Measurements from ENCODE around the gene EMILIN2.
A peak's percentile ranks its signal among the peaks of the same experiment; 100 is the strongest.

EMILIN2 gene

DNA sequence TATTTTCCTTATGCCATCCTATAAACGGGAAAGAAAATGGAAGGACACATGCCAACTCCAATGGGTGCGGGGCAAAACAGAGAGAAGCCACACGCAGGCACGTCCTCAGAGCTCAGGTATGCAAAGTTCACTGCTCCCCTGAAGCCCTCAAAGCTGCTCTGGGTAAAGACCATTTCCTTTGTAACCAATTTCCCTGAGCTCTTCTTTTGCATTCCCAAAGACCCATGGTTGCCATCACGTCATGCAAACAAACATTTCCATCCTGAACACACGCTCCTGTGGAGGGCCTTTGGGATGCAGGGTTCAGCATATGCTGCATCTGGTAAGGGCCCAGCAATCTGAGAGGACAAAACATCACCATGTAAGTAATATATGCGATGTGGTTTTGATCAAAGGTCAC lies 69.4 kb downstream of the EMILIN2 start:
- peaks cover 32% of the 10 kb centered on the region for H3K4me1 ChIP-seq (ENCODE audit: control insufficient read depth, insufficient read depth, low read depth, low read length)
- no peak overlapping the region for H2BK12ac ChIP-seq (ENCODE audit: low read length in 2 of 2)
- no peak overlapping the region for H3K14ac ChIP-seq (ENCODE audit: low read length in 2 of 2)
- H2BK5ac ChIP-seq (ENCODE audit: low read depth, low read length, poor library complexity, severe bottlenecking): no peak overlapping the region
- WGBS: 85% methylated on average over 6 of the region's 7 CpGs
- no peak overlapping the region for H4K91ac ChIP-seq (ENCODE audit: low read length)
- no peak overlapping the region for H3K23ac ChIP-seq (ENCODE audit: low read length in 2 of 2)
- no peak overlapping the region for H2AK5ac ChIP-seq (ENCODE audit: low read length, severe bottlenecking)
- no peak overlapping the region for H2BK15ac ChIP-seq (ENCODE audit: low read depth, poor library complexity, severe bottlenecking)
- peak; percentile 29 for DNase-seq
- no peak overlapping the region for H2BK120ac ChIP-seq (ENCODE audit: low read depth, low read length)
- peaks cover 54 to 90% of the 10 kb centered on the region in 2 experiments for H3K36me3 ChIP-seq (ENCODE audit: control insufficient read depth in 1 of 2, insufficient read depth in 2 of 2, low read depth in 1 of 2, low read length in 2 of 2)
- no peaks in the 10 kb centered on the region for H3K9me3 ChIP-seq (ENCODE audit: control insufficient read depth, low read length)
- no peak overlapping the region for H3K18ac ChIP-seq (ENCODE audit: low read depth in 1 of 2, low read length in 2 of 2)
- H3K27me3 ChIP-seq (ENCODE audit: control insufficient read depth in 1 of 2, insufficient read depth in 1 of 2, low read length in 2 of 2): no peaks in the 10 kb centered on the region
- H3K79me1 ChIP-seq (replicated peaks; ENCODE audit: low read length, poor library complexity, severe bottlenecking): peaks cover 13% of the 10 kb centered on the region
- no peak overlapping the region for H2AFZ ChIP-seq (ENCODE audit: low read depth, low read length)
- H3K9ac ChIP-seq (ENCODE audit: low read length): no peak overlapping the region
- H3K4ac ChIP-seq (ENCODE audit: low read depth in 1 of 2, low read length in 2 of 2): no peak overlapping the region
- no peak overlapping the region for H3K4me2 ChIP-seq (ENCODE audit: low read length, poor library complexity, severe bottlenecking)
- H3K4me3 ChIP-seq (ENCODE audit: insufficient read depth in 1 of 2, low read depth in 1 of 2, low read length in 2 of 2): no peak overlapping the region
- H3K27ac ChIP-seq (ENCODE audit: low read length, poor library complexity, severe bottlenecking): no peak overlapping the region
- no peak overlapping the region for H4K8ac ChIP-seq (ENCODE audit: low read length)

DNA sequence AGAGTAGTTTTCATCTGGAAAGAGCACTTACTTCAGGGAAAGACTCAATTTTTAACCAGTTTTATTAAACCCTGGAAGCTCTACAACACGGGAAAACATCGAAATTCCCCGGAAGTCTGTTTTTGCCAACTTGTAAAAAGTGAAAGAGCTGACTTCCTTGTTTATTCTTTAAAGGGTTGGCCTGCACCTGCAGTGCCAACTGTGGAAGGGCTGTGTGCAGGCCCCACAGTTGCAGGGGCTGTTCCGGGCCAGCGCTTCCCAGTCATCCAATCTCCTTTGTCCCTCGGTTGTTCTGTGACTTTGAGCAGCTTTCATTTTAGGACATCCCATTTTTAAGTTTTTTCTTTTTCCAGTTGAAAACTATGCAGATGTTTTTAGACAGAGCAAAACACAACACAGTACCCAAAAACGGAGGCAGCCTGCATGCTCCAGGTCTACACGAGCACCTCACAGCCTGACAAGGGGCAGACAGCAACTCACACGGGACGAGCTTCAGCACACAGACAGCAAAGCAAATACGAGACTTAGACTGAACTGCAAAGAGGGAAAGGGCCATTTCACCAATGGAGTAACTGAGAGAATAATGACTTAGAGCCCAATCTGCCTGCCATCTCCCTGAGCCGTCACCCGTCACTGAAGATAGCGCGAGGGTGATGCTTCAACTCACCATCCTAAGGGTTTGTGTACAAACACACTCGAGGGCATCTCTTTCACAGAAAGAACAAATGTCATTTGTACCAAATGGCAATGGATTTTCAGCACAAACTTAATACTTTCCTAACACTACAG lies 70.6 kb downstream of the EMILIN2 start:
- H2BK5ac ChIP-seq (ENCODE audit: low read depth, low read length, poor library complexity, severe bottlenecking): no peak overlapping the region
- H2BK12ac ChIP-seq (ENCODE audit: low read length in 2 of 2): no peak overlapping the region
- H3K4me3 ChIP-seq (ENCODE audit: insufficient read depth in 1 of 2, low read depth in 1 of 2, low read length in 2 of 2): no peak overlapping the region
- no peak for DNase-seq
- no peak overlapping the region for H3K18ac ChIP-seq (ENCODE audit: low read depth in 1 of 2, low read length in 2 of 2)
- H3K14ac ChIP-seq (ENCODE audit: low read length in 2 of 2): no peak overlapping the region
- no peak overlapping the region for H4K91ac ChIP-seq (ENCODE audit: low read length)
- peaks cover 55 to 92% of the 10 kb centered on the region in 2 experiments for H3K36me3 ChIP-seq (ENCODE audit: control insufficient read depth in 1 of 2, insufficient read depth in 2 of 2, low read depth in 1 of 2, low read length in 2 of 2)
- H3K79me1 ChIP-seq (replicated peaks; ENCODE audit: low read length, poor library complexity, severe bottlenecking): peaks cover 12% of the 10 kb centered on the region
- no peaks in the 10 kb centered on the region for H3K27me3 ChIP-seq (ENCODE audit: control insufficient read depth in 1 of 2, insufficient read depth in 1 of 2, low read length in 2 of 2)
- no peak overlapping the region for H2AFZ ChIP-seq (ENCODE audit: low read depth, low read length)
- no peak overlapping the region for H3K9ac ChIP-seq (ENCODE audit: low read length)
- peak overlapping the region; percentile 54 for H3K4me2 ChIP-seq (ENCODE audit: low read length, poor library complexity, severe bottlenecking)
- no peak overlapping the region for H4K8ac ChIP-seq (ENCODE audit: low read length)
- H2AK5ac ChIP-seq (ENCODE audit: low read length, severe bottlenecking): no peak overlapping the region
- no peak overlapping the region for H3K23ac ChIP-seq (ENCODE audit: low read length in 2 of 2)
- H3K9me3 ChIP-seq (ENCODE audit: control insufficient read depth, low read length): no peaks in the 10 kb centered on the region
- peaks cover 32% of the 10 kb centered on the region for H3K4me1 ChIP-seq (ENCODE audit: control insufficient read depth, insufficient read depth, low read depth, low read length)
- H3K4ac ChIP-seq (ENCODE audit: low read depth in 1 of 2, low read length in 2 of 2): no peak overlapping the region
- 91% methylated on average over 16 of the region's 16 CpGs for WGBS
- no peak overlapping the region for H2BK120ac ChIP-seq (ENCODE audit: low read depth, low read length)
- peak overlapping the region; percentile 60 for H3K27ac ChIP-seq (ENCODE audit: low read length, poor library complexity, severe bottlenecking)
- no peak overlapping the region for H2BK15ac ChIP-seq (ENCODE audit: low read depth, poor library complexity, severe bottlenecking)

DNA sequence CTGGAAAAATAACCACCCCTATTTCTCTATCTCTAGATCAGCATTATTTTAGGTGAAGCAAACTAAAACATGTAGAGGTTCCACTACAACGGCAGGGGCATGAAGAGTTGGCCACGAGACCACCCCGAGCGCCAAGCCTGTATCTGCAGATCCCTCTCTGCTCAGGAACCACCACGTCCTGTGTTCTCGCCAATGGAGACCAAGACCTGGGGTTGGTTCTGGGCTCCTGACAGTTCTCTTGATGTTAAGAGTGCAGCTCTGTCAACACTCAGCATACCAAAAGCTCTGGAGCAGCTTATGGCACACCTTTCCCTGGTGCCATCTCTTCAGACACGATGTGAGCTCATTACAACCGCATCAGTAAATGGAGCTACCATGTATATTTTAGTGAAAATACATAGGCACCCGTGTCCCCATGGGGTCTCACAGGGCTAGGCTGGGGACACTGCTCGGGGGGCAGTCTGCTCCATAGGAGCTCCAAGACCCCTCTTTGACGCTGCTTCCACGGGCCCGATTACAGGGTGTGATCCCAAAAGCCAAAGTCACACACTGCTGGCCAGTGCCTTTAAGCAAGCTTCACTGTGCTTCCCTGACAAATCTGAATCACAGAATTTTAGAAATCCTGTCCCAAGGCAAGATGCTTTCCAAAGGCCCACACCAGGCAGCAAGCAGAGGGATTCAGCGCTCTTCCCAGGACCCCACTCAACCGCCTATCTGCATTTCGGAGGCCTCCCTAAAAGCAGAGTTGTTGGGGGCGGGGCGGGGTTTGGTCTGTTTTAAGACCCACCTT lies 72.2 kb downstream of the EMILIN2 start:
- Histone ChIP-seq H3K27ac (ENCODE audit: low read length, poor library complexity, severe bottlenecking) (no peak overlapping the region), H3K36me3 (ENCODE audit: control insufficient read depth in 1 of 2, insufficient read depth in 2 of 2, low read depth in 1 of 2, low read length in 2 of 2) (peaks cover 55 to 90% of the 10 kb centered on the region in 2 experiments), H2BK15ac (ENCODE audit: low read depth, poor library complexity, severe bottlenecking) (no peak overlapping the region), H2BK12ac (ENCODE audit: low read length in 2 of 2) (no peak overlapping the region), H3K9me3 (ENCODE audit: control insufficient read depth, low read length) (no peaks in the 10 kb centered on the region), H2AK5ac (ENCODE audit: low read length, severe bottlenecking) (no peak overlapping the region), H3K4me2 (ENCODE audit: low read length, poor library complexity, severe bottlenecking) (no peak overlapping the region), H2AFZ (ENCODE audit: low read depth, low read length) (no peak overlapping the region), H3K4ac (ENCODE audit: low read depth in 1 of 2, low read length in 2 of 2) (no peak overlapping the region), H2BK120ac (ENCODE audit: low read depth, low read length) (no peak overlapping the region), H3K18ac (ENCODE audit: low read depth in 1 of 2, low read length in 2 of 2) (no peak overlapping the region), H4K8ac (ENCODE audit: low read length) (no peak overlapping the region), H3K4me1 (ENCODE audit: control insufficient read depth, insufficient read depth, low read depth, low read length) (peaks cover 24% of the 10 kb centered on the region), H4K91ac (ENCODE audit: low read length) (no peak overlapping the region), H3K4me3 (ENCODE audit: insufficient read depth in 1 of 2, low read depth in 1 of 2, low read length in 2 of 2) (no peak overlapping the region), H3K23ac (ENCODE audit: low read length in 2 of 2) (no peak overlapping the region), H3K14ac (ENCODE audit: low read length in 2 of 2) (no peak overlapping the region), H2BK5ac (ENCODE audit: low read depth, low read length, poor library complexity, severe bottlenecking) (no peak overlapping the region), H3K9ac (ENCODE audit: low read length) (no peak overlapping the region), H3K27me3 (ENCODE audit: control insufficient read depth in 1 of 2, insufficient read depth in 1 of 2, low read length in 2 of 2) (no peaks in the 10 kb centered on the region), H3K79me1 (replicated peaks; ENCODE audit: low read length, poor library complexity, severe bottlenecking) (peaks cover 12% of the 10 kb centered on the region)
- DNase-seq: no peak
- WGBS: 99% methylated on average over 16 of the region's 18 CpGs

DNA sequence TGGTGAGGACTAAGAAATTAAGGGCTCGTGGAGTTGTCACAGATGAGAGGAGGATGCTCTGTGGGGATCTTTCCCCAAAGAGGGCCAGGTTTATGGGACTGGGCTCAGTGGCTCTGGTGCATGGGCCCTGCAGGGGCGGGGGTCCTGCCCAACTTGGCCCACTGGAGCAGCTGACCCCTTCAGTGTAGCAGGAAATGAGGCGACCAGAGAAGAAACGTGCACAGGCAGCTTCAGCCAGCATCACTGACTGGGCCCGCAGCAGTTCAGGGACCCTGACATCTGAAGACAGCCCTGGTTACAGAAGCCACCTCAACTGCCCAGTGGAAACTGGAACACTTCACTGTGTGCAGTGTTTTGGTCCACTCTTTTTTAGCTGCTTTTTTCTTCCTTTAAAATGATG lies 72.8 kb downstream of the EMILIN2 start:
- 95% methylated on average over 5 of the region's 5 CpGs for WGBS
- no peaks in the 10 kb centered on the region for H3K9me3 ChIP-seq (ENCODE audit: control insufficient read depth, low read length)
- no peak overlapping the region for H2AK5ac ChIP-seq (ENCODE audit: low read length, severe bottlenecking)
- no peak overlapping the region for H2BK5ac ChIP-seq (ENCODE audit: low read depth, low read length, poor library complexity, severe bottlenecking)
- H2BK15ac ChIP-seq (ENCODE audit: low read depth, poor library complexity, severe bottlenecking): no peak overlapping the region
- H3K36me3 ChIP-seq (ENCODE audit: control insufficient read depth in 1 of 2, insufficient read depth in 2 of 2, low read depth in 1 of 2, low read length in 2 of 2): peaks cover 61 to 90% of the 10 kb centered on the region in 2 experiments
- DNase-seq: no peak
- H2AFZ ChIP-seq (ENCODE audit: low read depth, low read length): no peak overlapping the region
- no peak overlapping the region for H3K23ac ChIP-seq (ENCODE audit: low read length in 2 of 2)
- H3K4ac ChIP-seq (ENCODE audit: low read depth in 1 of 2, low read length in 2 of 2): no peak overlapping the region
- no peak overlapping the region for H2BK120ac ChIP-seq (ENCODE audit: low read depth, low read length)
- peaks cover 19% of the 10 kb centered on the region for H3K4me1 ChIP-seq (ENCODE audit: control insufficient read depth, insufficient read depth, low read depth, low read length)
- no peak overlapping the region for H3K14ac ChIP-seq (ENCODE audit: low read length in 2 of 2)
- no peak overlapping the region for H4K91ac ChIP-seq (ENCODE audit: low read length)
- no peak overlapping the region for H3K9ac ChIP-seq (ENCODE audit: low read length)
- peaks cover 12% of the 10 kb centered on the region for H3K79me1 ChIP-seq (replicated peaks; ENCODE audit: low read length, poor library complexity, severe bottlenecking)
- H3K27ac ChIP-seq (ENCODE audit: low read length, poor library complexity, severe bottlenecking): no peak overlapping the region
- H3K4me2 ChIP-seq (ENCODE audit: low read length, poor library complexity, severe bottlenecking): no peak overlapping the region
- H3K4me3 ChIP-seq (ENCODE audit: insufficient read depth in 1 of 2, low read depth in 1 of 2, low read length in 2 of 2): no peak overlapping the region
- no peak overlapping the region for H2BK12ac ChIP-seq (ENCODE audit: low read length in 2 of 2)
- H4K8ac ChIP-seq (ENCODE audit: low read length): no peak overlapping the region
- H3K18ac ChIP-seq (ENCODE audit: low read depth in 1 of 2, low read length in 2 of 2): no peak overlapping the region
- no peaks in the 10 kb centered on the region for H3K27me3 ChIP-seq (ENCODE audit: control insufficient read depth in 1 of 2, insufficient read depth in 1 of 2, low read length in 2 of 2)

Measured in mesenchymal stem cell (in vitro differentiated cells and primary cell).